Fibroblast of villous mesenchyme (primary cell): ENCODE data around the gene CAMK1D. TPM values are rescaled to one million over a fixed set of nuclear protein-coding genes. Genes with fewer than 3 reads are reported as not detected.
"Not testable (repeated sequence)": the region's sequence is repeated elsewhere in the genome, so short reads cannot be mapped to it uniquely, and the experiment has no call there.

Experiments used
- DNase-seq: peaks from one replicate; pipeline ENCODE4 v3.0.0-alpha.2; 2010; ENCODE audit warnings: low read depth
- H3K4me3 ChIP-seq: 2 replicates; pipeline ENCODE4 v1.5.1; 2011; ENCODE audit warnings: low read depth, mild to moderate bottlenecking, low read length
- CTCF ChIP-seq: IDR thresholded peaks from 2 replicates; pipeline ENCODE4 v1.5.1; 2012; ENCODE audit warnings: low read depth, mild to moderate bottlenecking, low read length; ENCODE audit not compliant: insufficient read depth
- total RNA-seq: library from RNA; depleted of rRNA; stranded (reverse); fragments of >200 nt; gene quantifications from 2 replicates; pipeline ENCODE4 v1.2.3, GENCODE V29; 2012

The CAMK1D gene
- total RNA-seq, 1 donor: 1.3 TPM

GRCh38 chr10:12723220-12723619 is 373.9 kb downstream of the CAMK1D start:
- DNase-seq: no peak

GRCh38 chr10:12724807-12725579 is 375.6 kb downstream of the CAMK1D start:
- no peak overlapping the region for H3K4me3 ChIP-seq
- no peak for TF ChIP-seq CTCF
- DNase-seq: no peak

More at GRCh38 chr10:12723220-12723619, 373.9 kb downstream of the CAMK1D start:
- H3K4me3 ChIP-seq: no peak overlapping the region
- TF ChIP-seq CTCF: no peak

- DNase-seq: not testable (repeated sequence)
These were observed 376.2 kb downstream of the CAMK1D start for GRCh38 chr10:12725580-12725888.

GRCh38 chr10:12726971-12727831 is 377.9 kb downstream of the CAMK1D start:
- peak; percentile 58 for DNase-seq
- H3K4me3 ChIP-seq: no peak overlapping the region
- TF ChIP-seq CTCF: no peak

More at GRCh38 chr10:12725580-12725888, 376.2 kb downstream of the CAMK1D start:
- not testable (repeated sequence) for H3K4me3 ChIP-seq

- peak; percentile 84 for DNase-seq
- TF ChIP-seq CTCF: no peak
- H3K4me3 ChIP-seq: no peak overlapping the region
These were observed 378.5 kb downstream of the CAMK1D start for GRCh38 chr10:12727832-12728215.

GRCh38 chr10:12728494-12728893 is 379.1 kb downstream of the CAMK1D start:
- DNase-seq: no peak
- TF ChIP-seq CTCF: no peak
- no peak overlapping the region for H3K4me3 ChIP-seq

- no peak overlapping the region for H3K4me3 ChIP-seq
- DNase-seq: no peak
- TF ChIP-seq CTCF: peak; percentile 39
These were observed 380.5 kb downstream of the CAMK1D start for GRCh38 chr10:12729885-12730284.
